Measurements from ENCODE around the gene CCP110. TPM values are rescaled to one million over a fixed set of nuclear protein-coding genes. Genes with fewer than 3 reads are reported as not detected.

CCP110 gene
- total RNA-seq, 2 donors from 2014 or later, result 8.2 to 11.1 TPM

- Histone ChIP-seq H3K27ac (peak overlapping the region; percentile 82), H3K9me3 (no peaks in the 10 kb centered on the region), H3K4me1 (no peaks in the 10 kb centered on the region), H3K9ac (ENCODE audit: low read depth in 2 of 2, low read length in 2 of 2) (no peak overlapping the region), H3K27me3 (no peaks in the 10 kb centered on the region), H3K4me3 (no peak overlapping the region), H3K36me3 (no peaks in the 10 kb centered on the region)
- intact Hi-C loops (cut with DNase I), result no loop called here
- no peak for DNase-seq
- no peak for TF ChIP-seq CTCF (IDR thresholded peaks at IDR 0.05)
Measured at GRCh38 chr16:19486750-19487325, 36.9 kb upstream of the CCP110 start.

GRCh38 chr16:19488213-19488640 is 35.5 kb upstream of the CCP110 start:
- DNase-seq, result peak; percentile 89
- Histone ChIP-seq H3K9ac (ENCODE audit: low read depth in 2 of 2, low read length in 2 of 2) (no peak overlapping the region), H3K4me3 (no peak overlapping the region), H3K9me3 (no peaks in the 10 kb centered on the region), H3K27ac (peak overlapping the region; percentile 82), H3K36me3 (no peaks in the 10 kb centered on the region), H3K4me1 (no peaks in the 10 kb centered on the region), H3K27me3 (no peaks in the 10 kb centered on the region)
- intact Hi-C loops (cut with DNase I), result no loop called here
- no peak for TF ChIP-seq CTCF (IDR thresholded peaks at IDR 0.05)

GRCh38 chr16:19490619-19491018 is 33.1 kb upstream of the CCP110 start:
- DNase-seq, result no peak
- H3K4me3 ChIP-seq, result no peak overlapping the region
- H3K27me3 ChIP-seq, result no peaks in the 10 kb centered on the region
- H3K4me1 ChIP-seq, result no peaks in the 10 kb centered on the region
- TF ChIP-seq CTCF (IDR thresholded peaks at IDR 0.05), result no peak
- H3K9me3 ChIP-seq, result no peaks in the 10 kb centered on the region
- intact Hi-C loops (cut with DNase I), result no loop called here
- no peak overlapping the region for H3K9ac ChIP-seq (ENCODE audit: low read depth in 2 of 2, low read length in 2 of 2)
- H3K27ac ChIP-seq, result no peak overlapping the region
- no peaks in the 10 kb centered on the region for H3K36me3 ChIP-seq

- H3K27me3 ChIP-seq, result no peaks in the 10 kb centered on the region
- no peaks in the 10 kb centered on the region for H3K4me1 ChIP-seq
- H3K4me3 ChIP-seq, result no peak overlapping the region
- intact Hi-C loops (cut with DNase I), result no loop called here
- H3K9me3 ChIP-seq, result no peaks in the 10 kb centered on the region
- no peak overlapping the region for H3K9ac ChIP-seq (ENCODE audit: low read depth in 2 of 2, low read length in 2 of 2)
- no peak for TF ChIP-seq CTCF (IDR thresholded peaks at IDR 0.05)
- peaks cover 11% of the 10 kb centered on the region for H3K36me3 ChIP-seq
- DNase-seq, result no peak
- H3K27ac ChIP-seq, result no peak overlapping the region
Measured at GRCh38 chr16:19497176-19497575, 26.6 kb upstream of the CCP110 start.

- intact Hi-C loops (cut with DNase I), result no loop called here
- no peaks in the 10 kb centered on the region for H3K4me1 ChIP-seq
- peaks cover 22% of the 10 kb centered on the region for H3K36me3 ChIP-seq
- no peak for TF ChIP-seq CTCF (IDR thresholded peaks at IDR 0.05)
- no peaks in the 10 kb centered on the region for H3K27me3 ChIP-seq
- H3K9ac ChIP-seq (ENCODE audit: low read depth in 2 of 2, low read length in 2 of 2), result no peak overlapping the region
- DNase-seq, result no peak
- no peak overlapping the region for H3K4me3 ChIP-seq
- no peaks in the 10 kb centered on the region for H3K9me3 ChIP-seq
- H3K27ac ChIP-seq, result no peak overlapping the region
Measured at GRCh38 chr16:19499006-19499405, 24.7 kb upstream of the CCP110 start.
